COLO829 (cell line): Measurements from ENCODE around the gene KLRC2.
"Not testable (repeated sequence)": the region's sequence is repeated elsewhere in the genome, so short reads cannot be mapped to it uniquely, and the experiment has no call there.

Experiments used
- DNase-seq: peaks from one replicate; pipeline ENCODE4 v3.0.0; 2012; ENCODE audit warnings: low spot score

The KLRC2 gene

GRCh38 chr12:10435816-10436215 is at the start of gene KLRC2:
KLRC2 (minus strand) TSS chr12:10436010; CDS start chr12:10435986, 24 bp downstream.
- DNase-seq, result not testable (repeated sequence)

DNA sequence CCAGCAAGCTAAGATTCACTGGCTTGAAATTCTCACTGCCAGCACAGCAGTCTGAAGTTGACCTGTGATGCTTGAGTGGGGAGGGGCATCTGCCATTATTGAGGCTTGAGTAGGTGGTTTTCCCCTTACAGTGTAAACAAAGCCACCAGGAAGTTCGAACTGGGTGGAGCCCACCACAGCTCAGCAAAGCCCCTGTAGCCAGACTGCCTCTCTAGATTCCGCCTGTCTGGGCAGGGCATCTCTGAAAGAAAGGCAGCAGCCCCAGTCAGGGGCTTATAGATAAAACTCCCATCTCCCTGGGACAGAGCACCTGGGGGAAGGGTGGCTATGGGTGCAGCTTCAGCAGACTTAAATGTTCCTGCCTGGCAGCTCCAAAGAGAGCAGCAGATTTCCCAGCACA is 46.1 kb upstream of the KLRC2 start:
- not testable (repeated sequence) for DNase-seq

GRCh38 chr12:10472808-10473207 is 37.0 kb upstream of the KLRC2 start:
- DNase-seq, result not testable (repeated sequence)

- DNase-seq, result no peak
Measured at GRCh38 chr12:10469701-10470100, 33.9 kb upstream of the KLRC2 start.

DNA sequence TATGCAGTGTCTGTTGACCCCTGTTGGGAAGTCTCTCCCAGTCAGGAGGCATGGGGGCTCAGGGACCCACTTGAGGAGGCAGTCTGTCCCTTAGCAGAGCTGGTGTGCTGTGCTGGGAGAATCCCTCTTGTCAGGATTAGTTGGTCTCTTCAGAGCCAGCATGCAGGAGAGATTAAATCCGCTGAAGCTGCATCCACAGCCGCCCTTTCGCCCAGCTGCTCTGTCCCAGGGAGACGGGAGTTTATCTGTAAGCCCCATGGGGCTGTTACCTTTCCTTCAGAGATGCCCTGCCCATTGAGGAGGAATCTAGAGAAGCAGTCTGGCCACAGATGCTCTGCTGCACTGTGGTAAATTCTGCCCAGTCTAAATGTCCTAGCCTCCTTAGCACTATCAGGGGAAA is 30.5 kb upstream of the KLRC2 start:
- DNase-seq, result no peak

DNA sequence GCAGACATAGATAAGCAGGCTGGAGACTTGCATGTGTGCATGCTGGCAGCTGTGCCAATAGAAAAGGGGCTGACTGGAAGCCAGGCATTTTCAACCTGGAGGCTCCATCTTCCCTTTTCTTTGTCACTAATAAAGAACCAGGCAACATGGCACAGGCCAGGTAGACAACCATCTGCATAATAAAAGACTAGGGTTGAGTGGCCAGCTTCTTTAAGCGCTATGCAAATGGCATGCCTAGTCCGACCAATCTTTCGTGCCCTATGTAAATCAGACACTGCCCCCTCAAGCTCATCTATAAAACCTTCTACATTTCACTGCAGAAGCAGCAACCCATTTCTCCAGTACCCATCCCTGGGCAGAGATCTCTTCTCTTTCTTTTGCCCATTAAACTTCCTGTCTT is 21.9 kb upstream of the KLRC2 start:
- no peak for DNase-seq

DNA sequence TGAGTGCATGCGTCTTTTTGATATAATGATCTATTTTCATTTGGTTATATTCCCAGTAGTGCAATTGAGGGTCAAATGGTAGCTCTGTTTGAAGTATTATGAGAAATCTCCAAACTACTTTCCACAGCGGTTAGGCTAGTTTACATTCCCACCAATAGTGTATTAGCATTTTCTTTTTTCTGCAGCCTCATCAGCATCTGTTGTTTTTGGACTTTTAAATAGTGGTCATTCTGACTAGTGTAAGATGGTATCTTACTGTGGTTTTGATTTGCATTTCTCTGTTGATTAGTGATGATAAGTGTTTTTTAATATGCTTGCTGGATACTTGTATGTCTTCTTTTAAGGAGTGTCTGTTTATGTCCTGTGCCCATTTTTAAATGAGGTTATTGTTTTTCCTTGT is 21.0 kb upstream of the KLRC2 start:
- DNase-seq, result no peak

GRCh38 chr12:10455766-10456165 is 20.0 kb upstream of the KLRC2 start:
- DNase-seq, result no peak

DNA sequence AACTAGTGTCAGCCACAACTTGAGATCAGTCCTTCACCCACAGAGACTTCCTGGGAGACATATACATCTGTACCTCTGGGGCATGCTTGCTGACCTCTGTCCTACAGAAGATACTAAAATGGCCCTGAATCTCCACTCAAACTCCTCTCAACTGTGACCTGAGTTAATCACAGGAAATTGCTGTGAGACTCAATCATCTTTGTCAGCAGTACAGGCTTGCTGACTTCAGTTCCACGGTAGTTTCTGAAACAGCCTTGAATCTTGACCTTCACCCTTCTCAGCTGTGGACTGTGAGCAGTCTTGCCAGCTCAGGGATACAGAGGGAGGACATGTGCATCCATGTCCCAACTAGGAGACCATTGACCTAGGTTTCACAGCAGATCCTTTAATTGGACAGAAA is 18.7 kb upstream of the KLRC2 start:
- DNase-seq, result no peak

DNA sequence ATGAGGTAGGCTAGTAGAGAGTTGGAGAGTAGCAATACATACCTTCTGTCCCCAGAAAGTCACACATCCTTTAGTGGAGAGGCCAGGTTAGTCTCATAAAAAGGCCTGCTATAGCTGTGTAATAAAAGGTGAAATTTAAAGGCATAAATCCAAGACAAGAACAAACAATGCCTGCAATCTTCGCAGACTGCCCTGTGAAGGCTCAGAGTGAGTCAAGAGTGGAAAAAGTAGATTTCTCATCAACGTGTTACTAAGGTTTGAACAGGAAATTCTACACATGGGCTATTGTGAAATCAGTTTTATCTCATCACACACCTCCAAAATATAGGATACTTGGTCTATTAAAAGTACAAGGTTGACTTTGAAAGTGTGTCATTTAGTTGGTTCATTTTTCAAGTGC is 17.3 kb upstream of the KLRC2 start, which contains the start of gene KLRC1:
TSS of gene KLRC1 (minus strand) at position 222 of the 400 bp plus-strand sequence. CDS start 2,221 bp downstream, outside the sequence.
- no peak for DNase-seq

GRCh38 chr12:10448236-10448635 is 12.4 kb upstream of the KLRC2 start:
- DNase-seq, result no peak

GRCh38 chr12:10446052-10446451 is 10.2 kb upstream of the KLRC2 start:
- not testable (repeated sequence) for DNase-seq

- DNase-seq, result not testable (repeated sequence)
Measured at GRCh38 chr12:10441144-10441543, 5.3 kb upstream of the KLRC2 start.

- not testable (repeated sequence) for DNase-seq
Measured at GRCh38 chr12:10439608-10440274, 3.9 kb upstream of the KLRC2 start.

DNA sequence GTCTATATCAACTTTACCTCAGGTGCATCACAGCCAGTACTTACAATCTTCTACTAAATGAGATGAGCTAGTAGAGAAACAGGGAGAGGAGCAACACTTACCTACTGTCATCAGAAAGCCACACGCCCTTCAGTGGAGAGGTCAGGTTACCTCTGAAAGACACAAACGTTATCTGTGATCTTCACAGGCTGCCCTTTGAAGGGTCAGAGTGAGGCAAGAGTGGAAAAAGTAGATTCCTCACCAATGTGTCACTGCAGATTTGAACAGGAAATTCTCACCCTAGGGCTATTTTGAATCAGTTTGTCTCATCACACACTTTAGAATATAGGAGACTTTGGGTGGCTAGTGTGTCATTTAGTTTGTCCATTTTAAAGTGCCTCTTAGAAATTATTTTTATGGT is 1.8 kb upstream of the KLRC2 start:
- not testable (repeated sequence) for DNase-seq

GRCh38 chr12:10430623-10431022 is 5.2 kb downstream of the KLRC2 start:
- DNase-seq, result not testable (repeated sequence)

DNA sequence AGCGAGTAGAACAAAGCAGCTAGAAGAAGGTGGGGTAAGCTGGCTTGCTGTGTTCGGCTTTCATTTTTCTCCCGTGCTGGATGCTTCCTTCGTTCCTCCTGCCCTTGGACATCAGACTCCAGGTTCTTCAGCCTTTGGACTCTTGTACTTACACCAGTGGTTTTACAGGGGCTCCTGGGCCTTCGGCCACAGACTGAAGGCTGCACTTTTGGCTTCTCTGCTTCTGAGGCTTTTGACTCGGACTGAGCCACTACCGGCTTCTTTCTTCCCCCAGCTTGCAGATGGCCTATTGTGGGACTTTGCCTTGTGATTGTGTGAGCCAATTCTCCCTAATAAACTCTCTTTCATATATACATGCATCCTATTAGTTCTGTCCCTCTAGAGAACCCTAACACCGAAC is 9.9 kb downstream of the KLRC2 start:
- DNase-seq, result not testable (repeated sequence)

GRCh38 chr12:10424260-10424899 is 11.4 kb downstream of the KLRC2 start:
- DNase-seq, result not testable (repeated sequence)

GRCh38 chr12:10422159-10422558 is 13.7 kb downstream of the KLRC2 start:
- not testable (repeated sequence) for DNase-seq

GRCh38 chr12:10420334-10420733 is 15.5 kb downstream of the KLRC2 start, which contains the start of gene KLRC3:
KLRC3 (minus strand) TSS chr12:10420595; CDS start chr12:10420550, 45 bp downstream.
- not testable (repeated sequence) for DNase-seq

- DNase-seq, result peak; percentile 23
Measured at GRCh38 chr12:10409392-10409791, 26.4 kb downstream of the KLRC2 start, which contains the start of gene KLRC4. KLRC4 (minus strand) TSS chr12:10409757; CDS start chr12:10409575, 182 bp downstream.

GRCh38 chr12:10408842-10409241 is 27.0 kb downstream of the KLRC2 start:
- DNase-seq, result no peak

- DNase-seq, result no peak
Measured at GRCh38 chr12:10406725-10407124, 29.1 kb downstream of the KLRC2 start.
